ENCODE data around the gene LMBRD1. TPM values are rescaled to one million over a fixed set of nuclear protein-coding genes. Genes with fewer than 3 reads are reported as not detected.
A peak's percentile ranks its signal among the peaks of the same experiment; 100 is the strongest.
"Not testable (repeated sequence)": the region's sequence is repeated elsewhere in the genome, so short reads cannot be mapped to it uniquely, and the experiment has no call there.

Gene LMBRD1
- total RNA-seq, 1 experiment from 2014 or later = 11.3 TPM

GRCh38 chr6:69816569-69816968 lies 19.8 kb upstream of the LMBRD1 start:
- H3K27me3 ChIP-seq (ENCODE audit: control insufficient read depth, insufficient read depth, low read length) = no peaks in the 10 kb centered on the region
- no peak overlapping the region for H3K4me3 ChIP-seq (ENCODE audit: insufficient read depth, low read depth, low read length)
- H3K36me3 ChIP-seq (replicated peaks; ENCODE audit: control insufficient read depth, insufficient read depth, low read length) = no peaks in the 10 kb centered on the region
- DNase-seq = no peak

- no peaks in the 10 kb centered on the region for H3K27me3 ChIP-seq (ENCODE audit: control insufficient read depth, insufficient read depth, low read length)
- H3K36me3 ChIP-seq (replicated peaks; ENCODE audit: control insufficient read depth, insufficient read depth, low read length) = no peaks in the 10 kb centered on the region
- H3K4me3 ChIP-seq (ENCODE audit: insufficient read depth, low read depth, low read length) = no peak overlapping the region
- DNase-seq = no peak
Observed at GRCh38 chr6:69816026-69816425, 19.2 kb upstream of the LMBRD1 start.

GRCh38 chr6:69813508-69813907 lies 16.7 kb upstream of the LMBRD1 start:
- no peak for DNase-seq
- H3K36me3 ChIP-seq (replicated peaks; ENCODE audit: control insufficient read depth, insufficient read depth, low read length) = no peaks in the 10 kb centered on the region
- H3K27me3 ChIP-seq (ENCODE audit: control insufficient read depth, insufficient read depth, low read length) = no peaks in the 10 kb centered on the region
- H3K4me3 ChIP-seq (ENCODE audit: insufficient read depth, low read depth, low read length) = no peak overlapping the region

GRCh38 chr6:69812746-69813427 lies 16.1 kb upstream of the LMBRD1 start:
- Histone ChIP-seq H3K27me3 (ENCODE audit: control insufficient read depth, insufficient read depth, low read length) (no peaks in the 10 kb centered on the region), H3K4me3 (ENCODE audit: insufficient read depth, low read depth, low read length) (no peak overlapping the region), H3K36me3 (replicated peaks; ENCODE audit: control insufficient read depth, insufficient read depth, low read length) (no peaks in the 10 kb centered on the region)
- DNase-seq = no peak

DNA sequence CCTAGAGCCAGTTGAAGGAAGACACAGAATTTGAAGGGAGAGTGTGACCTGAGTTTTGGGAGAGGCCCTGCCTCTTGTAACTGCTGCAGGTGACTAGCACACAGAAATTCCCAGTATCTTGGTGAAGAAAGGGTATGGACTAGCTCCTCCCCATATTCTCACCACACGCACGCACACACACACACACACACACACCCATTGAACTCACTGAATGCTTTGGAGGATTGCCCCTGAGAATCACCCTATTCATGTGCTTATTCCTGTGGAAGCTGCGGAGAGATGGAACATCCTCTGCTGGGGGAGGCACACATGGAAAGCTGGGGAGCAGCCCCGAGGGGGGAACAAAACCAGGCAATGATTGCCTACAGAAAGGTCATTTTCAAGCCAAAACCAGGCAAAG lies 6.2 kb upstream of the LMBRD1 start:
- H3K36me3 ChIP-seq (replicated peaks; ENCODE audit: control insufficient read depth, insufficient read depth, low read length) = no peaks in the 10 kb centered on the region
- no peaks in the 10 kb centered on the region for H3K27me3 ChIP-seq (ENCODE audit: control insufficient read depth, insufficient read depth, low read length)
- H3K4me3 ChIP-seq (ENCODE audit: insufficient read depth, low read depth, low read length) = no peak overlapping the region
- DNase-seq = peak; percentile 26

DNA sequence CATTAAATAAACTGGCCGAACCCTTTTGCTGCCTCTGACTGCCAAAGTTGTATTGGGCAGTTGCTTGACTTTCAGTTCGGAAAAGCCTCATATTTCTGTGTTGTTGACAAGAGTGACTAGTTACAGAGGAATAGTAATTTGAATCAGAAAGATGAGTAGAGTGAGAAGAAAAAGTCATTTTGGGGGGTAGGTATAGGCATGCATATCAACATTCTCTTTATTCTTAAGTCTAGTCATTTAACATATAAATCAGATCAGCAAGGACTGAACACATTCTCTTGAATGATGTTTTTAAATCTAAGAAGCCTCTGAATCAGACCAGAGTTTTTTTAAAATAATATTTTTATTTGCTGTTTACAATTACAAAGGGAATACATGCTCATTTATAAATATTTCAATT lies 4.9 kb upstream of the LMBRD1 start:
- no peak for DNase-seq
- H3K36me3 ChIP-seq (replicated peaks; ENCODE audit: control insufficient read depth, insufficient read depth, low read length) = no peaks in the 10 kb centered on the region

GRCh38 chr6:69801225-69801624 lies 4.4 kb upstream of the LMBRD1 start:
- Histone ChIP-seq H3K4me3 (ENCODE audit: insufficient read depth, low read depth, low read length) (no peak overlapping the region), H3K36me3 (replicated peaks; ENCODE audit: control insufficient read depth, insufficient read depth, low read length) (no peaks in the 10 kb centered on the region), H3K27me3 (ENCODE audit: control insufficient read depth, insufficient read depth, low read length) (no peaks in the 10 kb centered on the region)
- no peak for DNase-seq

More for the DNA sequence above, 4.9 kb upstream of the LMBRD1 start:
- no peak overlapping the region for H3K4me3 ChIP-seq (ENCODE audit: insufficient read depth, low read depth, low read length)
- H3K27me3 ChIP-seq (ENCODE audit: control insufficient read depth, insufficient read depth, low read length) = no peaks in the 10 kb centered on the region

GRCh38 chr6:69798796-69799195 lies 2.0 kb upstream of the LMBRD1 start:
- H3K27me3 ChIP-seq (ENCODE audit: control insufficient read depth, insufficient read depth, low read length); DNase-seq; H3K36me3 ChIP-seq (replicated peaks; ENCODE audit: control insufficient read depth, insufficient read depth, low read length); H3K4me3 ChIP-seq (ENCODE audit: insufficient read depth, low read depth, low read length): not testable (repeated sequence)

GRCh38 chr6:69796073-69796641 lies 653 bp downstream of the LMBRD1 start:
- no peaks in the 10 kb centered on the region for H3K27me3 ChIP-seq (ENCODE audit: control insufficient read depth, insufficient read depth, low read length)
- peak overlapping the region; percentile 70 for H3K4me3 ChIP-seq (ENCODE audit: insufficient read depth, low read depth, low read length)
- peak; percentile 55 for DNase-seq
- H3K36me3 ChIP-seq (replicated peaks; ENCODE audit: control insufficient read depth, insufficient read depth, low read length) = no peaks in the 10 kb centered on the region

DNA sequence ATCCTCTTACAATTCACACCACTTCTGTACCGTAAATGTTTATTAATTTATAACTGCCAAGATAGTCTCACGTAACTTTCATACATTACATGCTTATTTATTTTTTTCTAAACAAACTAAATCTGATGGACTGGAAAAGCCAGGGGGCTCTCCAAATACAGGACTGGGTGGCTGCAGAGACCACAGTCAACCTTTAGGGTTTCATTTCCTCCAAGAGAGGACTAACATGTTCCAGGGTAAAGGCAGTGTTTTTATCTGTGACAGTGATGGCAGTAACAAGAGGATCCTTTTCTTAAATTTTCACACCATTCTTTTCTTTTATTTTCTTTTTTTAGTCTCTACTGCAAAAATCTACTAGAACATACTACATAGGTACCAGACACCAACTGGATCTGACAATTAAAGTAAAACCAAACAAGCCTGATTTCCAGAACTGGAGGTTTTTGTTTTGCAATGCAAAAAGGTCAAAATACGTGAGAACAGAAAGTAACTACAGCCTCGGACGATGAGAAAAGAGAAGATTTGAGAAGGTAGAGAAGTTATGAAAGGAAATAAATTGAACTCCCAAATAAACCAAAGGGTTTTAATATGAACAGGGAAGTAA lies 1.2 kb downstream of the LMBRD1 start:
- H3K36me3 ChIP-seq (replicated peaks; ENCODE audit: control insufficient read depth, insufficient read depth, low read length) = no peaks in the 10 kb centered on the region
- H3K4me3 ChIP-seq (ENCODE audit: insufficient read depth, low read depth, low read length) = peak overlapping the region; percentile 70
- no peak for DNase-seq
- H3K27me3 ChIP-seq (ENCODE audit: control insufficient read depth, insufficient read depth, low read length) = no peaks in the 10 kb centered on the region

DNA sequence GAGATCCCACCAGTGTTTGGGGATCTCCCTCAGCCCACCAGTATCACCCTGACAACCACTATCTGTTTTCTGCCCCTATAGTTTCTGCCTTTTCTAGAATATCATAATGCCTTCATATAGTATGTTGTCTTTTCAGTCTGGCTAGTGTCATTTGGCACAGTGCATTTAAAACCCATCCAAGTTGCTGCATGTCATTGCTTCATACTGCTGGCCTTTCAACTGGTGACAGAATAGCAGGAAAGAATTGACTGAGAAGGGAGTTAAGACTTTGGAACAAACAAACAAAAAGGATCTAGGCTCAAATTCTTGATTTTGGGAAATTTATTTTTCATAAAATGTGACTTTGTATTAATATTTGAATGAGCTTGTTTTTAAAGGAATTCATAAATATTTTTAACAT lies 4.5 kb downstream of the LMBRD1 start:
- H3K4me3 ChIP-seq (ENCODE audit: insufficient read depth, low read depth, low read length) = no peak overlapping the region
- no peak for DNase-seq
- H3K27me3 ChIP-seq (ENCODE audit: control insufficient read depth, insufficient read depth, low read length) = no peaks in the 10 kb centered on the region
- H3K36me3 ChIP-seq (replicated peaks; ENCODE audit: control insufficient read depth, insufficient read depth, low read length) = no peaks in the 10 kb centered on the region

DNA sequence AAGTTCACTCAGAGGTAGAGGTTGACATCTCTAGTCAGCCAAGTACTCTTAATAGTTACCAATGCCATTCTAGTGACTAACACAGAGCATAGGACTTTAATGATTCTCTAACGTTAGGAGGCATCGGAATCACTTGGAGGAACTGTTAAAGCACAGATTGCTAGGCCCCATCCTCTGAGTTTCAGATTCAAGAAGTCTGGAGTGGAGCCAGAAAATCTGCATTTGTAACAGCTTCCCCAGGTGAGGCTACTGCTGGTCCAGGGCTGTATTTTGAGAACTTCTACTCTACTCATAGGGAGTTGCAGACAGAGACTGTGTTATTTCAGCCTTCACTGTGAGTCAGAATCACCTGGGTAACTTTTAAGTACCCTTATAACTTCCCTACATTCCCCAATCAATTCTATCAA lies 5.7 kb downstream of the LMBRD1 start:
- no peak overlapping the region for H3K4me3 ChIP-seq (ENCODE audit: insufficient read depth, low read depth, low read length)
- H3K27me3 ChIP-seq (ENCODE audit: control insufficient read depth, insufficient read depth, low read length) = no peaks in the 10 kb centered on the region
- H3K36me3 ChIP-seq (replicated peaks; ENCODE audit: control insufficient read depth, insufficient read depth, low read length) = no peaks in the 10 kb centered on the region
- no peak for DNase-seq

GRCh38 chr6:69790629-69791028 lies 6.2 kb downstream of the LMBRD1 start:
- H3K36me3 ChIP-seq (replicated peaks; ENCODE audit: control insufficient read depth, insufficient read depth, low read length) = no peaks in the 10 kb centered on the region
- H3K27me3 ChIP-seq (ENCODE audit: control insufficient read depth, insufficient read depth, low read length) = no peaks in the 10 kb centered on the region
- no peak for DNase-seq
- H3K4me3 ChIP-seq (ENCODE audit: insufficient read depth, low read depth, low read length) = no peak overlapping the region

- Histone ChIP-seq H3K4me3 (ENCODE audit: insufficient read depth, low read depth, low read length) (no peak overlapping the region), H3K27me3 (ENCODE audit: control insufficient read depth, insufficient read depth, low read length) (no peaks in the 10 kb centered on the region), H3K36me3 (replicated peaks; ENCODE audit: control insufficient read depth, insufficient read depth, low read length) (no peaks in the 10 kb centered on the region)
- DNase-seq = no peak
Observed at GRCh38 chr6:69789578-69789977, 7.2 kb downstream of the LMBRD1 start.

DNA sequence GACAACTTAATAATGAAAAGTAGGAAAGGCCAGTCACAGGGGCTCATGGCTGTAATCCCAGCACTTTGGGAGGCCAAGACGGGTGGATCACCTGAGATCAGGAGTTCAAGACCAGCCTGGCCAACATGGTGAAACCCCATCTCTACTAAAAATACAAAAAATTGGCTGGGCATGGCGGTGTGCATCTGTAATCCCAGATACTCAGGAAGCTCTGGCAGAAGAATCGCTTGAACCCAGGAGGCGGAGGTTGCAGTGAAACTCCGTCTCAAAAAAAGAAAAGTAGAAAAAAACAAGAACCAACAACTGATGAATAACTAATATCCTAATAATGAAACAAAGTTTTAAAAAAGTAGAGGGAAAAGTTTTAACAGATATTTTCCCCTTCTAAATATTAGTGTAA lies 9.4 kb downstream of the LMBRD1 start:
- not testable (repeated sequence) for H3K27me3 ChIP-seq (ENCODE audit: control insufficient read depth, insufficient read depth, low read length); DNase-seq; H3K4me3 ChIP-seq (ENCODE audit: insufficient read depth, low read depth, low read length); H3K36me3 ChIP-seq (replicated peaks; ENCODE audit: control insufficient read depth, insufficient read depth, low read length)
